T follicular helper cell (primary cell): Measurements from ENCODE around the gene TRIM67.

Source experiments
- DNase-seq: peaks from one replicate; pipeline ENCODE4 v3.0.0-alpha.2; 2020; ENCODE audit warnings: low read depth

TRIM67 gene

DNA sequence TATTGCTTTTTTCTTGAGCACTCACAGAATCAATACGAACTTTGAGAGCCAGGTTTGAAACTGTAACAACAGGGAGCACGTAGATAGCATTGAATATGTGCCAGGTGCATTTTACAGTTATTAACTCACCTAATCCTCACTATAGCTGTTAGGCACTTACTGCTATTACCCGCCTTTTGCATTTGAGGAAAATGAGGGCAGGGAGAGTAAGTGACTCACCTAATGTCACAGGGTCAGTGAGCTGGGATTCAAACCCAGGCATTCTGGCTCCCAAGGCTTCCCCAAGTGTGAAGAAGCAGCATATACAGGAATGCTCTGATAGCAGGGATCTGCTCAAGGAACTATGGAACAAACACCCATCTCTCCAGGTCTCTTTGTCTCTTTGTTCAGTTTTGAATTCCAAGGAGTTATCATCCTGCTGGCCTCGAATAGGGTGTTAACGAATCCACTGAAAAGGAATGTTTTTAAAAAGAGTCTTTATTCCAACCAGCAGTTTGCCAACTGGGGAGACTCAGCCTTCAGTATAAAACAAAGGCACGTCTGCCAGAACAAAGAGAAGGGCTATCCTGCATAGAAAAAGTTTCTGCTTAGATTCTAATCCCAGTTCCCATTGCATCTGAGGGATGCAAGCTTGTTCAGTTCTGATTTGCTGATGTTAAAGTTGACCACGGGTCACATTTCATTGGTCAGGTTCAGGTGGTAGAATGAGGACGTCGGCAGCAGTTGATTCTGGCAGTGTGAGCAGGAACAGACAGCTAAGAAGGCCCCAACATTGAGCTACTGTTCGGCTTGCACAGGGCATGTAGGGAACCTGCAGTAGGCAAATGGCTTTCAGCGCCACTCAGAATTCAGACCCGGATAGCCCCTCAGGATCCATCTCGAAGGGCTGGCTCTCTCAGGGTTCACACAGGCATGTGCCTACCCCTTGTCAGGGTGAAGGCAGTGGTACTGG is 22.1 kb downstream of the TRIM67 start:
- DNase-seq: no peak

GRCh38 chr1:231184891-231185290 is 23.0 kb downstream of the TRIM67 start:
- DNase-seq: no peak

- no peak for DNase-seq
Measured at GRCh38 chr1:231185391-231185790, 23.5 kb downstream of the TRIM67 start.

DNA sequence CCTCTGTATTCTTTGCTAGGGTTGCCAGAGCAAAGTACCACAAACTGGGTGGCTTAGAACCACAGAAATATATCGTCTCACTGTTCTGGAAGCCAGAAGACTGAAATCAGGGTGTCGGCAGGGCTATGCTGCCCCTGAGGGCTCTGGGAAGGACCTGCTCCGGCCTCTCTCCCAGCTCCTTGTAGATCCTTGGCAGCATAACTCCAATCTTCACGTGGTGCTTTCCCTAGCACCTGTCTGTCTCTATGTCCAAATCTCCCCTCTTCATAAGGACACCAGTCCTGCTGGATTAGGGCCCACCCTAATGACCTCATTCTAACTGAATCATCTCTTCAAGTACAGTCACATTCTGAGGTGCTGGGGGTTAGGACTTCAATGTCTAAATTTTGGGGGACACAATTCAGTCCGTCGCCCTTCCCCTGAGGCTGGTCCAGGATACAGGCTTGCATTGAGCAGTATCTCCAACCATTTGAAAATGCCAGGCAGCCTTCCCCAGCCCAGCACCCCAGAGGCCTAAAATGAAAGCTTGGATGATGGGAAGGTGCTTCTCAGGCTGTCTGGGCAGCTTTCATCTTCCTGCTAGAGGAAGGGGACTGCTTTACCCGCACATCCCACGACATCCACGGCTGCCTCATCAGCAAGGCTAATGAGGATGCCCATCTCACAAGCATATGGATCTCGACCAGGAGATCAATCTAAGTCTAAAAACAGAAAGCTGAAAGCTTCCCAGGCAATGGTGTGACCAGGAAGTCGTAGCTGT is 24.7 kb downstream of the TRIM67 start:
- no peak for DNase-seq

- DNase-seq: no peak
Measured at GRCh38 chr1:231187571-231187970, 25.7 kb downstream of the TRIM67 start.

- DNase-seq: no peak
Measured at GRCh38 chr1:231188072-231188471, 26.2 kb downstream of the TRIM67 start.

- DNase-seq: no peak
Measured at GRCh38 chr1:231188768-231189167, 26.9 kb downstream of the TRIM67 start.

- DNase-seq: no peak
Measured at GRCh38 chr1:231189683-231190270, 27.9 kb downstream of the TRIM67 start.

DNA sequence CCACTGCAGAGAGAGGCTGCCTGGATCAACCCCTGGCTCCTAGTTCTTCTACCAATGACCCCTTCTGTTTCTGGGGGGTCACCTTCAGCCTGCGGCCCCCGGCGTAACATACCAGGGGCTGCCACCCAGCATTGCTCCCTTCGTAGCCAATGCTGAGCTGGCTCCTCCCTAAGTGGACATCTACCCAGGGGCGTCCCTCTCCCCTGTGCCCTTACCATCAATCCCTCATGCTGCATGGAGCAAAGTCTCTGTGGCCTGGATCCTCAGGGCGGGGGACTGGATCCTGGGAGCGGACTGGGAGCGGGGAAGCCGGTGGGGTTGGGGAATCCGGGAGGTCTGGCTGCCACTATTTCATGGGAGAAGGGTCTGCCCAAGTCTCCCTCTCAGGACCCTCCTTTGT is 28.6 kb downstream of the TRIM67 start:
- DNase-seq: no peak

- no peak for DNase-seq
Measured at GRCh38 chr1:231192620-231193163, 30.8 kb downstream of the TRIM67 start.

DNA sequence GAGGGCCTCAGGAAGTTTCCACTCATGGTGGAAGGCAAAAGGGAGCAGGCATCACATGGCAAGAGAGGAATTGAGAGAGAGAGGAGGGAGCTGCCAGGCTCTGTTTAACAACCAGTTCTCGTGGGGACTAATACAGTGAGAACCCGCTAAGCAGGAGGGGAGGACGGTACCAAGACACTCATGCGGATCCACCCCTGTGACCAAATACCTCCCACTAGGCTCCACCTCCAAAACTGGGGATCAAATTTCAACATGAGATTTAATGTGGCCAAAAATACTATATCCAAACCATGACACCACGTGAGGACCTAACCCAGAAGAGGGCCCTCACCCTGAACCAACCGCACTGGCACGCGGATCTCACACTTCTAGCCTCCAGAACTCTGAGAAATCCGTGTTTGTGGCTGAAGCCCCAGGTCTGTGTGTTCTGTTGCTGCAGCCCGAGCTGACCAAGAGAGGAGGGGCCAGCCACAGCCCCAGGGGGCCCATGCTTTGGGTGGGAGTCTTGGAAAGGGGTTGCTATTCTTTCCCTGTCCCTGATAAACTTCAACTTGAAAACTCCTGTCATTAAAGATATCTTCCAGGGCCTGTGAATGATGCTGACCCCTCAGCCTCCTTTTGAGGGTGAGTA is 32.0 kb downstream of the TRIM67 start:
- no peak for DNase-seq

DNA sequence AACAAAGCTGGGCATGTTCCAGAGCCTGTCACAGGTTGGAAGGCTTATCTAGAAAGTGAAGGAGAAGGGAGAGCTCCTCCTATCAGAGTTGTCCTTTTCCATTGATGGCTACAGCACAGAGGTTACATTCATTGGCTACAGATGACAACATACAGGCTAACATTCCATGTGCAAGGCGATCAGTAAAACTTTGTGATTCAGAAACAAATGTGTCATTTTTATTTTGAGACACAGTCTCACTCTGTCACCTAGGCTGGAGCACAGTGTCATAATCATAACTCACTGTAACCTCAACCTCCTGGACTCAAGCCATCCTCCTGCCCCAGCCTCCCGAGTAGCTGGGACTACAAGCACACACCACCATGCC is 32.6 kb downstream of the TRIM67 start:
- no peak for DNase-seq

DNA sequence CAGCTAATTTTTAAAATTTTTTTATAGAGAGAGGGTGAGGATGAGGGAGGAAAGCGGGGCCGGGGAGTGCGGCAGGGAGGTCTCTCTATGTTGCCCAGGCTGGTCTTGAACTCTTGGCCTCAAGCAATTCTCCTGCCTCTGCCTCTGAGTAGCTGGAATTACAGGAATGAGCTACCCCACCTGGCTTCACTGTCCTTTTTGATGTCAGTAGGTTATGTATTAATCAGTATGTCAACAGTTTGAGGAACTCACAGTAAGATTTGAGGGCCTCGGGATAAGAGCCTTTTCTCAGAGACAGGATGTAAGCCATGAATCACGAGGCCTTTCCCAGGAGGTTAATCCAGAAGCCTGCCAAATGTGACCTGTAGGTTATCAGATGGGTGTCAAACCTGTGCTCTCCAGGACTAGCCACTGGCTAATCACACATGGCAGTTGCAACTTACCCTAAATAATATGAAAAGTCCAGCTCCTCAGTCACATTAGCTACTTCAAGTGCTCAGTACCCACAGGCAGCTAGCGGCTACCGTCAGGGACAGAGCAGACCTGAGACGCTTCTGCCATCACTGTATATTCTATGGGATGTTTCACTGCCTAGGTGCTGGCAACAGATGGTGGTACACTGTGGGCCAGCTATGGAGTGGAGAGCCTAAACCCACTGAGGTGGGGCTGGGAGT is 33.1 kb downstream of the TRIM67 start:
- DNase-seq: no peak

GRCh38 chr1:231196307-231196706 is 34.4 kb downstream of the TRIM67 start:
- DNase-seq: no peak

DNA sequence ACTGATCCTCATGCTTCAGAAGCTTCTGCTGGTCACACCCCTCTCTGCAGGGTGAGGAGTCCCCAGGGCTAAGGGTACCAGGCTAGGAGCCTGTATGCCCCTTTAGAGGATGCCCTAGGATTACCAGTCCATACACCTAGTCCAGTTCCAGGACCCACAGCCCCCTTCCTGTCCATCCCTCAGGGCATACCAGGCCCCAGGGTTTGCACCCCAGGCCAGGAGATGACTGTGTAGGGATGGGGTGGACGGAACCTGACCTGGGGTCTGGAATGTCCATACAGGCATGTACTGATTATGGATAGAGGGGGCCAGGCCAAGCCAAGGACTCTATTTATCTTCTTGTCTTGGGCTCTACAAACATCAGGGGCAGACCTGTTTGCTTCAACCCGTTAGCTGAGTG is 34.9 kb downstream of the TRIM67 start:
- DNase-seq: no peak

DNA sequence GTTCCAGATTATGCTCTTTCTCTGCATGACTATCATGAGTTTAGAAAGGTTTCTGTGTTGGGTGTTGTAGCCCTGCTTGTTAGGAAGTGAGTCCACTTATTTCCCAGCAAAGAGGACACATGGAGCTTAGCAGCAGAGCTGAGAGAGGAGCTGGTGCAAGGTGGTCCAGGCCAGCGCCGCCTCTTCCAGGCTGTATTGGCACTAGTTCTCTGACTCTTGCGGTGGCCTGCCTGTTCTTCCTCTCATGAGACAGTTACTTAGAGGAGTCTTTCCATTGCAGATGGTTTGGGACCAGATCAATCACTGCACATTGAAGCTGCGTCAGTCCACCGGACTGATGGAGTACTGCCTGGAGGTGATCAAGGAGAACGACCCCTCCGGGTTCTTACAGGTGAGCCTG is 38.0 kb downstream of the TRIM67 start:
- DNase-seq: no peak

DNA sequence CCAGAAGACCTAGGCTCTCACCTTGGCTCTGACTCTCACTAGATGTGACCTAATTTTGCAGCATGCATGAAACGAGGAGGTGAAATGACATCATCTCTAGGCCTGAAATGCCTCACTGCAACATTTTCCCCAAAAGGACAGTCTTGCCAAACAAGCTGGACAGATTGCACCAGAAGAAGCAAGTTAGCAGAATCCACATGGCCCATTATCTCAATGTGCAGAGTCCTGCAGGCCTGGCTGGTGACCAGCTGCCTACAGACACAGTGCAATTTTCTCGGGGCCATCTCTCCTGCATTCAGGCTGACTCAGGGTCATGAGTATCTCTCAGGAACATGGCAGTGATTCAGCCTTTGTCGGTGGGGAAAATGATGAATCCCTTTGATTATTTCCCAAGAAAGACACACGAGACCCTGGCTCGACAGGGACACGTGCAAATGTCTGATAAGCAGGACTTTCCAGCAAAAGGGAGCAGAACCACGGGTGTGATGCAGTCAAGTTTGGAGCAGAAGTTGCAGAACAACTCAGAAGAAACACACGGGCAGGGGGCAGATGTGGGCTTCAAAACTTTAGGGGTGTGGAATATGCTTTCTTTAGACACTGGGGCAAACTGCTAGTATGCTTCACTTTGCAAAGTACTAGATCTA is 38.7 kb downstream of the TRIM67 start:
- DNase-seq: no peak

GRCh38 chr1:231201375-231201978 is 39.6 kb downstream of the TRIM67 start:
- no peak for DNase-seq

- DNase-seq: no peak
Measured at GRCh38 chr1:231201979-231202633, 40.2 kb downstream of the TRIM67 start.
